ENCODE results near the gene TP73.

The TP73 gene

DNA sequence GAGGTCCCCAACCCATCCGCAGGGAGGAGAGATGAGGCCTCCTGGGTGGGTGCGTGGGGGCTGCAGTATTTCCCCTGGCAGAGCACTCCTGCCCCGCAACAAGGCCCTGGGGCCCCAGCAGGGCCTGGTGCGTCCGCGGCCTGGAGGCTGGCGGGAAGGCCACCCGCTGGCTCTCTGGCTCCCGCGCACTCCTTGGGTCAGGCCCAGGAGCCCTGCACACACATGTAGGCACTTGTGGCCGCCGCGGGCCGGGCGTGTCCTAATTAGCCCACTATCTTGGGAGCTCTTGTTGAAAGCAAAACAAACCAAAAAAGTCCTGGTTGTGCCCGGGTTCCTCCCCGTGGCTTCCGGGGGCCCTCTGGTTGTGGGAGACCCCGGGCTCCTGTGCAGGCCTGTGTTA lies 50.2 kb downstream of the TP73 start:
- no peak for DNase-seq (ENCODE audit: extremely low read depth, low read depth)

DNA sequence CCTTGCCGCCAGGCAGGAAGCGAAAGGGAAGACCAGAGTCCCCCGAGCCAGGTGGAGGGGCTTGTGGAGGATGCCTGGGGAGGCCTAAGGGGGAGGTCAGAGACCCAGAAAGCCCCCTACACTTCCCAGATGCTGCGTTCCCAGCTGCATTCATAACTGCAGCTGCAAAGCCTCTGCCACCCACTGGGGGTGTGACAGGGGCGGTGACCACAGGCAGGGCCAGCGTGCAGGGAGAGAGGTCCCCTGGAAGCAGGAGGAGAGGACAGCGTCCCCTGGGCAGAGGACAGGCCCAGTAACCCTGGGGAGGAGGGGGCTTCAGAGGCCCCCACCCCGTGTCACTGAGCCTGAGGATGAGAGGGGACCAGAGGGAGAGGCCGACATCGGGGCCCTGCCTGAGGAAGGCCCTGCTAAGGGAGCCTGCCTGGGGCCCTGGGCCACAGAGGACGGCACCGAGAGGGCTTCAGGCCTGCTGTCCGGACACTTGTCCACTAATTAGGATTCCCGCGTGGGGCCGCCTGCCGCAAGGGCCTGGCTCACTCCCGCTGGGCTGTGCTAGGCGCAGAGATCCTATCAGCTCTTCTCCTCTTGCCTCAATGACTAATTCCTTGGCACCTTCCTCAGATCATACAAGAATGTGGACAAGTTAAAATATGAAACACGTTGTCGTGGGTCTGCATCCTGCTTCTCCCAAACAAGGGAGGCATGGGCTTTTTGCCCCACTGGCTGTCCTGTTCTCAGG lies 50.8 kb downstream of the TP73 start:
- DNase-seq (ENCODE audit: extremely low read depth, low read depth) = no peak
- TF ChIP-seq, protein P1, sequence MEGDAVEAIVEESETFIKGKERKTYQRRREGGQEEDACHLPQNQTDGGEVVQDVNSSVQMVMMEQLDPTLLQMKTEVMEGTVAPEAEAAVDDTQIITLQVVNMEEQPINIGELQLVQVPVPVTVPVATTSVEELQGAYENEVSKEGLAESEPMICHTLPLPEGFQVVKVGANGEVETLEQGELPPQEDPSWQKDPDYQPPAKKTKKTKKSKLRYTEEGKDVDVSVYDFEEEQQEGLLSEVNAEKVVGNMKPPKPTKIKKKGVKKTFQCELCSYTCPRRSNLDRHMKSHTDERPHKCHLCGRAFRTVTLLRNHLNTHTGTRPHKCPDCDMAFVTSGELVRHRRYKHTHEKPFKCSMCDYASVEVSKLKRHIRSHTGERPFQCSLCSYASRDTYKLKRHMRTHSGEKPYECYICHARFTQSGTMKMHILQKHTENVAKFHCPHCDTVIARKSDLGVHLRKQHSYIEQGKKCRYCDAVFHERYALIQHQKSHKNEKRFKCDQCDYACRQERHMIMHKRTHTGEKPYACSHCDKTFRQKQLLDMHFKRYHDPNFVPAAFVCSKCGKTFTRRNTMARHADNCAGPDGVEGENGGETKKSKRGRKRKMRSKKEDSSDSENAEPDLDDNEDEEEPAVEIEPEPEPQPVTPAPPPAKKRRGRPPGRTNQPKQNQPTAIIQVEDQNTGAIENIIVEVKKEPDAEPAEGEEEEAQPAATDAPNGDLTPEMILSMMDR (IDR thresholded peaks at IDR 0.05; ENCODE audit: low read depth, low read length) = no peak

More for the DNA sequence above, 50.2 kb downstream of the TP73 start:
- TF ChIP-seq, protein P1 (IDR thresholded peaks at IDR 0.05; ENCODE audit: low read depth, low read length) = no peak

DNA sequence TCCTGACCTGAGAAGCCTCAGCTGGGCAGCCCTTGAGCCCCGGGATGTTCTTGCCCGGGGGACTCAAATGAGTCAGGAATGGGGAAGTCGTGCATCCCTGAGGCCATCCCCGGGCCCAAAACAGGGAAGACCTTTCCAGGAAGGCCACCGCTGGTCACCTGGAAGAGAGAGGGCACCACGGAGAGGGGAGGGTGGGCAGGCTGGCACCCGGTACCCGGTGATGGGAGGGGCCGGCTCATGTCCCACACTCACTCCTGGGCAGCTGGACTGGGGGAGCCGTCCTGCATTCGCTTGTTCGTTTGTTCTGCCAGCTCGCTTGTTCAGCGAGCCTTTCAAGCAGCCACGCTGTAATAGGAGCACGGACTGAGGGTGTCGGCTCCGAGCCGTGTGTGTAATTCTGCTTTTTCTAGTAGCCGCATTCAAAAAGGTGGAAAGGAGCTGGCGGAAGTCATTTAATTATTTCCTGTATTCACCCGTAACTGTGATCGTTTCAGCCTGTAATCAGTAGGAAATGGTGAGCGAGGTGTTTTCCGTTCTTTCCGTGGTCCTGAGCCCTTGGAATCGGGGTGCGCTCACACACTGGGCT lies 51.6 kb downstream of the TP73 start:
- TF ChIP-seq, protein P1 (IDR thresholded peaks at IDR 0.05; ENCODE audit: low read depth, low read length) = no peak
- DNase-seq (ENCODE audit: extremely low read depth, low read depth) = no peak

DNA sequence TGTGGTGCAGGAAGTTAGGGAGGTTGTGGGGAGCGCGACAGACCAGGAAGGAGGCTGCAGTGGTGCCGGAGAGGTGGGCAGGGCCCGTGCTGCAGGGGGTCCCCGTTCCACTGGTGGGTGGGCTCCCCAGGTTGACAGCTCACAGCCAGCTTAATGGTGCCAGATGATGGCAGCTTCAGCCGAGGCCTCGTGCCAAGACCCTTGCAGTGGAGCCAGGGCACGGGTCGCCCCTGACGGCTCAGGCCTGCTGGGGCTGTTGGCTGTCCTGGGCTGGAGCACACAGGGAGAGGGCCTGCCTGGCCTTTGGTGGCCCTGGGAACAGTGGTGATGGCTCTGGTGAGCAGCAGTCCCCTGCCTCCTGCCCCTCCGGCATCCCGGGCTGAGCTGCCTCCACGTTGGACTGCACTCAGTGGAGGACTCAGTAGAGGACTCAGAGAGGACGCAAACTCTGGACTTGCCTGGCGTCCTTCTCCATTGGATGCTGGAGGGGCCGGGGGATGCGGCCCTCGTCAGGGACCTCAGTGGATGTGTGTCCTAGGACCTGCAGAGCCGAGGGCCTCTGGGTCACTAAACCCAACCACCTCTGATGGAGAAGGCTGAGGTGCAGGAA lies 53.1 kb downstream of the TP73 start:
- TF ChIP-seq, protein P1 (IDR thresholded peaks at IDR 0.05; ENCODE audit: low read depth, low read length) = no peak

DNA sequence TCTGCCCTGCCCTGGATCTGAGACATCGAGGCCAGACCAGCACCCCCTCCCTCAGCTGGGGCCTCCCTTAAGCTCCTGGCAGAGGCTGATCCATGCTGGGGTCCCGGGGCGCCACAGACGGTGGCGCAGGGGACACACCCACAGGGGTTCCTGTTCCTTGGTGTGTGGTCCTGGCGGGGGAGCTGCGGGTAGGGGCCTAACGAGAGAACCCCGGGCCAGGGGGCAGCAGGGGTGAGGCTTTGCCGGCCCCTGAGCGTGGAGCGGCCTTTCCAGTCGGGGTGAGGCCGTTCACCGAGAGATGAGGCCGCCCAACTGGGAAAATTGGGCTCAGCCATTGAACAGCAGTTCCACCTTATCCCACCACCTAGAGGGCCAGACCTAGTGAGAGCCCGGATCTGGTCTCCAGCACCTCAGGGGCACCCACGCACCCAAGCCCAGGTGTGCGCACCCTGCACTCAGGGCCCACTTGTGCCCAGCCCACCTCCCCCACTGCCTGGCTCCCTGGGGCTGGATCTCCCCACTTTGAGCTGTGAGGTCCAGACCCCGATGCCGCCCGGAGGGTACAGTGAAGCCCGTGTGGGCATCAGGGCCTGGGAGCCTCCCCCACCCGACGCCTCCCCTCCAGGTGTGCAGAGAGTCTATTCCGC lies 54.5 kb downstream of the TP73 start:
- no peak for DNase-seq (ENCODE audit: extremely low read depth, low read depth)
- TF ChIP-seq, protein P1 (IDR thresholded peaks at IDR 0.05; ENCODE audit: low read depth, low read length) = no peak

More for the DNA sequence above, 53.1 kb downstream of the TP73 start:
- DNase-seq (ENCODE audit: extremely low read depth, low read depth) = no peak

DNA sequence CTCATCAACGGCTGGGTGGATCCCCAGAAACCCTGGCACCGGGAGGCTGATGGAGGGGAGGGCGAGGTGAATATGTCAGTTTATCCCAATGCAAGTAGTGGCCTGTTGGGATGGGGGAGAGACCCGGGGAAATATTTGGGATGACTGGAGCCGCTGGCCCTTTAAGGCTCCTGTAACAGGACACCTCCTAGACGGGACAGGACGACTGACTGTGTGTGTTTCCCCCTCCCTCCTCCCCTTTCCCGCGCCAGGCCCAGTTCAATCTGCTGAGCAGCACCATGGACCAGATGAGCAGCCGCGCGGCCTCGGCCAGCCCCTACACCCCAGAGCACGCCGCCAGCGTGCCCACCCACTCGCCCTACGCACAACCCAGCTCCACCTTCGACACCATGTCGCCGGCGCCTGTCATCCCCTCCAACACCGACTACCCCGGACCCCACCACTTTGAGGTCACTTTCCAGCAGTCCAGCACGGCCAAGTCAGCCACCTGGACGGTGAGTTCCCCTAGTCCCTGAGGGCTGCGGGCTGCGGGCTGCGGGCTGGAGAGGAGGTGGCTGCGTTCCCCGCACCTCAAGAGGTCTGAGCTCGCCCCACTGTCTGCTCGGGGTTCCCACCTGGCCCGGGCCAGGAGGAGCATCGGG lies 55.1 kb downstream of the TP73 start:
- TF ChIP-seq, protein P1 (IDR thresholded peaks at IDR 0.05; ENCODE audit: low read depth, low read length) = no peak
- DNase-seq (ENCODE audit: extremely low read depth, low read depth) = no peak
